HG03558 (cell line): ENCODE data around the gene MRPL58.

Source experiments
- ATAC-seq: cut with Tn5 transposase; IDR thresholded peaks from one replicate; pipeline ENCODE4 v1.9.1; 2021; ENCODE audit warnings: moderate number of reproducible peaks; ENCODE audit not compliant: unreplicated experiment; ENCODE audit errors: extremely low read depth

MRPL58 gene

DNA sequence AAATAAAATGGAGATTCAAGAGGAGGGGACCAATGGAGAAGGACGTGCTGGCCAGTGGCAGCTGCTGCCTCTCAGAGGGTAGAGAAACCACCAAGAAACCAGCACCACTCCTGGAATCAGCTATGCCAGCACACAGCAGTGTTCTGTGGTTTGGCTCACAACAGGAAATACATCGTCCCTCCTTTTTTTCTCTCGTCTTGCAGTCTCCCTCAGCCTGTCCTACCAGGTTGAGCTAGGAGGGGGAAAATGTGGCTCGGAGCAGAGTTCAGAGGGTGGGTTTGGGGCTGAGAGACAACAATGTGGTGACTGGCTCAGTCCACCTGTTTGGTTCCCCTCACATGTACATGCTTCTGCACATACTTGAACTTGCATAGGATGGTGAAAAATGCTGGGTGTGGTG, 55.4 kb downstream of the MRPL58 start:
- ATAC-seq: no peak

DNA sequence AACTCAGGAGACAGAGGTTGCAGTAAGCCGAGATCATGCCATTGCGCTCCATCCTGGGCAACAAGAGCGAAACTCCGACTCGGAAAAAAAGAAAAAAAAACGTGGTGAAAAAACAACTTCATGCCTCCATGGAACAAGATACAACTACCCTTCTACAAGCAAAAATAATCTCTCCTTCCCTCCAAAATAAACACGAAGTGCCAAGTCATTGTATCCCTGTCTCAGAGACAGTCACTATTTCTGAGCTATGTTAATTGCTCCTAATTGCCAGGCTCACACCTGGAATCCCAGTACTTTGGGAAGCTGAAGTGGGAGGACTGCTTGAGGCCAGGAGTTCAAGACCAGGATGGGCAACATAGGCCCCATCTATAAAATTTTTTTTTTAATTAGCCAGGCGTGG, 56.3 kb downstream of the MRPL58 start:
- no peak for ATAC-seq

DNA sequence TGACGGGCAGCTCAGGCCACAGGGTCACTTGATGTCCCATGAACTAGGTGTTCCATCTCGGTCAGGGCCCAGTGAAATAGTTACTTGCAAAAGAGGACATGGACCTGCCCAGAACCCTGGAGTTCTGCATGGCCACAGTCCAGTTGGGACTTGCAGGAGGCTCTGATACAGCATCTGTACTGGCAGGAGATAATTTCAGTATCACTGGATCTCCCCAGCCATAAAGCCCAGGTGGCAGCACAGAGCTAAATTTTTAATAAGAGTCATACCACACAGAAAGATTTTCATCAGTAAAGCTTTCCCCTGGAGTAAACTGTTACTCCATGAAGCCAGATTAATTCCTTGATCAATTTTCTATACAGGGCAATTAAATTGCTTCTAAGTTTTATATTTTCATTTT, 57.3 kb downstream of the MRPL58 start:
- no peak for ATAC-seq
